Stimulated activated CD4-positive, alpha-beta T cell treated with anti-CD3 and anti-CD28 coated beads, Interleukin-15, amount 100 ng/mL, for 1 hour (primary cell): ENCODE data around the gene PPDPF.
A peak's percentile ranks its signal among the peaks of the same experiment; 100 is the strongest.

Experiments used
- DNase-seq, 2 donors: peaks; one replicate each; pipeline ENCODE4 v3.0.0-alpha.2; 2020; ENCODE audit warnings: low read depth in 1 of 2, low spot score in 1 of 2

PPDPF gene

GRCh38 chr20:63519668-63520503 lies 679 bp upstream of the PPDPF start:
- peak; percentile 34 to 45 for DNase-seq

- DNase-seq, result peak; percentile 42 to 63
Observed at GRCh38 chr20:63520934-63521601, 503 bp downstream of the PPDPF start.

DNA sequence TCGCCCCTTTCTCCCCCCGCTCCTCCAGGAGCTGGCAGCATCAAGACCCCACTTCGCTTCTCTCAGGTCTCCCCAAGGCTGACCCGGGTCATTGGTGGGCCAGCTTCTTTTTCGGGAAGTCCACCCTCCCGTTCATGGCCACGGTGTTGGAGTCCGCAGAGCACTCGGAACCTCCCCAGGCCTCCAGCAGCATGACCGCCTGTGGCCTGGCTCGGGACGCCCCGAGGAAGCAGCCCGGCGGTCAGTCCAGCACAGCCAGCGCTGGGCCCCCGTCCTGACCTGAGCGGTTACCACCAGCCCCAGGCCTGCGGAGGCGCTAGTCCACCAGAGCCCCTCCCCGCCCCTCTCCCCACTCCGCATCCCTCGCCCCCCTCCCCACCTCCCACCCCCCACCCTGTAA lies 1.0 kb downstream of the PPDPF start:
- no peak for DNase-seq

- DNase-seq, result no peak
Observed at GRCh38 chr20:63522091-63522868, 1.7 kb downstream of the PPDPF start.

- DNase-seq, result no peak
Observed at GRCh38 chr20:63522981-63523611, 2.5 kb downstream of the PPDPF start.

- DNase-seq, result no peak
Observed at GRCh38 chr20:63525185-63525584, 4.6 kb downstream of the PPDPF start.

DNA sequence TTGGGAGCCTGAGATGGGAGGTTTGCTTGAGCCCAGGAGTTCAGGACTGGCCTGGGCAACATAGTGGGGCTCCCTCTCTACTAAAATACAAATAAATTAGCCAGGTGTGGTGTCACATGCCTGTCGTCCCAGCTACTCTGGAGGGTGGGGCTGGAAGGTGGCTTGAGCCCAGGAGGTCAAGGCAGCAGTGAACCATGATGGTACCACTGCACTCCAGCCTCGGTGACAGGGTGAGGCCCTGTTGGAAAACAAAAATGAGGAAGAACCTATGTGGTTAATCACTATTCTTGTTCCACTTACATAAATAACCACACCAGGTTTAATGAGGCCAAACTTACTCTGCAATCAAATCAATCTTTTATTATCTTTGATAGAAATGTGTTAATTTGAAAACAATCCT lies 5.4 kb downstream of the PPDPF start:
- DNase-seq, result no peak

DNA sequence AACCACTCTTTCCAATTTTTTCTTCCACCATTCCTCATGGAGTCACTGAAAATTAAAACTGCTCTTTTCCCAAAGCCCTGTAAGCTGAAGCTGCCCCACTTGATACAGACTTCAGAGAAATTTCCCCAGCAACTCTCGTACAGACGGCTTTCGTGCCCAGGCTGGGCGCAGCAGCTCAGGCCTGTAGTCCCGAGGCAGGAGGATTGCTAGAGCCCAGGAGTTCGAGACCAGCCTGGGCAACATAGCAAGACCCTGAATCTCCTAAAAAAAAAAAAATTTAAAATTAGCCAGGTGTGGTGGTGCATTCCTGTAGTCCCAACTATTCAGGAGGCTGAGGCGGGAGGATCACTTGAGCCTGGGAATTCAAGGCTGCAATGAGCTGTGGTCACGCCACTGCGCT lies 6.6 kb downstream of the PPDPF start:
- DNase-seq, result no peak

GRCh38 chr20:63529180-63529860 lies 8.8 kb downstream of the PPDPF start:
- DNase-seq, result no peak

GRCh38 chr20:63529861-63530787 lies 9.6 kb downstream of the PPDPF start:
- no peak for DNase-seq

DNA sequence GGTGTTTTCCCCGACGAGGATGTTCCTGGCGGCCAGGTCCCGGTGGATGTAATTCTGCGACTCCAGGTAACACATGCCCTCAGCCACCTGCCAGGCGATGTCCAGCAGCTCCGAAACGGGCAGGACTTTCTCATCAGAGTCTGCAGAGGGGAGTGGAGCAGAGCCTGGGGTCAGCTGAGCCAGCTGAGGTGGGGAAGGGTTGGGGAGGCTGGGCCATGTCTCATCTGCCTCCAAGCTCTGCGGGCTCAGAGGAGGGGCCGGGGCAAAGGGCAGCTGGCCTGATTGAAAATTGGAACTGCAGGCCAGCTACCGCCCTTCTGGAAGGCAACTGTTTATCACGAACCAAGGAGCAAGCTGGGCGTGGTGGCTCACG lies 10.2 kb downstream of the PPDPF start:
- no peak for DNase-seq

DNA sequence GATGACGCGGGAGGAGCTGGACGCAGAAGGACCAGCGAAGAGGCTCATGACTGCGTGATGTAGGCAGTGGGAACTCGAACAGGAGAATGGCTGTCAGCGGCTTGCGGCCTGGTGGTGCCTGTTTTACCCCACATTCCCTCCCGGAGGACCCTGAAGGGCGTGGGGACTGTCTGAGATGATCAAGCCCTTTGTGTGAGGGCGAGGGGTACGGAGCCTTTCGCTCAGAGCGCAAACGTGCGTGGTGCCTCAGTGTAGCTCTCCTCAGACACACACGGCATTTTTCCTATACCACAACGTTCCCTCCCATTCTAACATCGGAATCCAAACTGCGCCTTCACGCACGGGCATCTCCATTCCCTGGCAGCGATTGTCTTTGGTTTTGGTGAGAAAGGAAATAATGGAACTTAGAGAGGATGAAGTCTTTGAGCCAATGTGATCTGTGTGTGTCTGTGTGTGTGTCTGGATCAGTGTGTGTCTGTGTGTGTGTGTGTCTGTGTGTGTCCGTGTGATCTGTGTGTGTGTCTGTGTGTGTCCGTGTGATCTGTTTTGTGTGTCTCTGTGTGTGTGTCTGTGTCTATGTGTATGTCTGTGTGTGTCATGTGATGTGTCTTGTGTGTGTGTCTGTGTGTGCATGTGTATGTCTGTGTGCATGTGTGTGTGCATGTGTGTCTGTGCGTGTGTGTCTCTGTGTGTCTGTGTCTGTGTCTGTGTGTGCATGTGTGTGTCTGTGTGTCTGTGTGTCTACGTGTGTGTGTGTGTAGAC lies 11.3 kb downstream of the PPDPF start:
- no peak for DNase-seq

DNA sequence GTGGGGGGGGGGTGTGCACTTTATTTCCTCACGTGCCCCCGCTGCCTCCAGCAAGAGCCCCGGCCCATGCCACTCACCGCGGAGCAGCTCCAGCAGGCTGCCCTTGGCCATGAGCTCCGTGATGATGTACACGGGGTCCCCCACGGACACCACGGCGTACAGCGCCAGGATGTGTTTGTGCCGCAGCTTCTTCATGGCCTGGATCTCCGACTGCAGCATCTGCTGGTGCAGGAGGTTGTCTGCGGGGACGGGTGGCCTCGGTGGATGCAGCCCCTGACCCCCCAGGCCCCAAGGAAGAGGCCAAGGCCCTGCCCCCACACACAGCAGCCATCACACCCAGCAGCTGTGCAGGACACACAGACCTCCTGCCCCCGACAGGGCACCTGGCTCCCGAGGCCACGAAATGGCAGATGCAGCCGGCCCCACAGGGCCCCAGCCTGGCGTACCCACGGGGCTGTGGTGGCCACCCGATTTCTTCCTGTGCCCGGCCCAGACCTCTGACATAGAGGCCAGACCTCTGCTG lies 11.9 kb downstream of the PPDPF start:
- DNase-seq, result no peak

DNA sequence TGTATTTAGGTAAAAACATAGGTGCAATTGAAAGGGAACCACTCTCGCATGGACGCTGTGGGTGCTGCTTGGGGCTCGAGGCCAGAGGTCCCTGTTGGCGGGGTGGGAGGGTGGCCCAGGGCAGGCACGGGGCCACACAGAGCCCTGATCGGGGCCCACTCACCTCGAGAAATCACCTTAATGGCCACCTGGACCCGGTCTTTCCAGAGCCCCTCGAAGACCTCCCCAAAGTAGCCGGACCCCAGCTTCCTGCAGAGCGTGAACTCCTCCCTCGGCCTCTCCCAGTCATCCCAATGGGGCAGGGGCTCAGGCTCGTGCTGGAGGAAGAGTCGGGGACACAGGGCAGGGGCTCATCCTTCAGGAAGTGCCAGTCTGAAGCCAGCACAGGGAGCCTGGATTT lies 12.8 kb downstream of the PPDPF start:
- DNase-seq, result no peak

GRCh38 chr20:63533871-63534393 lies 13.4 kb downstream of the PPDPF start:
- DNase-seq, result no peak

DNA sequence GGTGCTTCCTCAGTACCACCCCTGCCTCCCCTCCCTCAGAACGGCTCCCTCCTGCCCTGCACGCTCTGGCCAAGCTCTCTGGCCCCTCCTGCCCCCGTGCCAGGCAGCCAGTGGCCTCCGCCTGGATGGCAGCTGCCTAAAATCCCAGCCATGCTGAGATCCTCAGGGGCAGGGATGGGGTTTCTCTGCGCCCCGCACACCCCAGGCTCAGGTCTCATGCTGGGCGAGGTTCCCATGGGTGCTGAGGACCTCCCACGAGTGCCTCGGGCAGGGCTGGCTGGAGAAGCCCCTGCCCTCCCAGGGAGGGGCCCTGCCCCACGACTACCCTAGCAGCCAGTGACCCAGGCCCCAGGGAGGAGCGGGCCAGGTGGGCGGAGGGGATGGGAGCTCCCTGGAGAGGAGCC lies 13.9 kb downstream of the PPDPF start:
- no peak for DNase-seq

- no peak for DNase-seq
Observed at GRCh38 chr20:63534831-63535651, 14.5 kb downstream of the PPDPF start.
